Esophagus muscularis mucosa (tissue), 4 donors: ENCODE data around the gene ENKUR. TPM values are rescaled to one million over a fixed set of nuclear protein-coding genes. Genes with fewer than 3 reads are reported as not detected.

Experiments used
- DNase-seq: peaks from one replicate; pipeline ENCODE4 v3.0.0-alpha.2; 2017; ENCODE audit errors: extremely low spot score
- H3K27ac ChIP-seq, 4 donors: fragments of 200-600 bp; sonication (generic); replicated peaks in 1 of 4; 1 replicate in 3 of 4; 2 replicates in 1 of 4; pipeline ENCODE4 v1.5.1; 2016 to 2019; ENCODE audit warnings: mild to moderate bottlenecking in 1 of 4
- H3K27me3 ChIP-seq, 4 donors: fragments of 200-600 bp; sonication (generic); one replicate each; pipeline versions ENCODE4 v1.5.1 to v1.6.0; 2016 to 2019
- H3K36me3 ChIP-seq, 4 donors: fragments of 200-600 bp; sonication (generic); one replicate each; pipeline ENCODE4 v1.5.1; 2016 to 2019
- H3K4me1 ChIP-seq, 4 donors: fragments of 200-600 bp; sonication (generic); one replicate each; pipeline ENCODE4 v1.5.1; 2016 to 2019
- H3K4me3 ChIP-seq, 4 donors: fragments of 200-600 bp; sonication (generic); 1 replicate in 2 of 4; 2 replicates in 2 of 4; pipeline ENCODE4 v1.5.1; 2016 to 2019; ENCODE audit warnings: mild to moderate bottlenecking in 4 of 4, moderate library complexity in 1 of 4
- H3K9me3 ChIP-seq, 4 donors: fragments of 200-600 bp; sonication (generic); 1 replicate in 3 of 4; 2 replicates in 1 of 4; pipeline ENCODE4 v1.5.1; 2016 to 2019
- CTCF ChIP-seq, 3 experiments: fragments of 200-600 bp in 2 of 3; fragments of 450-650 bp in 1 of 3; sonication (generic) in 2 of 3; IDR thresholded peaks; one replicate each; pipeline ENCODE4 v1.5.1; 2017 to 2019; ENCODE audit warnings: antibody characterized with exemption in 3 of 3, mild to moderate bottlenecking in 2 of 3, moderate library complexity in 1 of 3
- EP300 ChIP-seq: sonication (generic); formaldehyde crosslinking; IDR thresholded peaks from one replicate; pipeline ENCODE4 v1.6.1; 2017; ENCODE audit warnings: antibody characterized with exemption
- POLR2A ChIP-seq: fragments of 450-650 bp; IDR thresholded peaks from one replicate; pipeline ENCODE4 v1.6.1; 2017; ENCODE audit warnings: antibody characterized with exemption, moderate library complexity, mild to moderate bottlenecking, low read depth
- POLR2AphosphoS5 ChIP-seq, 2 donors: sonication (generic); formaldehyde crosslinking; IDR thresholded peaks; one replicate each; pipeline ENCODE4 v1.6.1; 2017; ENCODE audit warnings: antibody characterized with exemption in 2 of 2
- WGBS: methylation state at CpG from one replicate; pipeline ENCODE4 v1.1.5; 2018; 5-methylcytosine and 5-hydroxymethylcytosine counted together
- intact Hi-C: fragments of 100-400 bp; cut with DNase I; formaldehyde crosslinking; loops from one replicate; pipeline ENCODE4 v1.15.1; 2023
- total RNA-seq, 4 donors: library from RNA; depleted of rRNA; stranded (reverse); fragments of >200 nt; gene quantifications; one replicate each; pipeline versions ENCODE4 v1.1.0 to v1.2.1, GENCODE V29; 2016

The ENKUR gene
- total RNA-seq, 4 donors from 2014 or later, result 0.17 TPM; not detected in 3

GRCh38 chr10:25061711-25062449, 45.9 kb upstream of the ENKUR start:
- H3K27me3 ChIP-seq, result no peaks in the 10 kb centered on the region
- DNase-seq, result peak; percentile 74
- TF ChIP-seq CTCF (IDR thresholded peaks at IDR 0.05) (no peak), EP300 (no peak), POLR2AphosphoS5 (IDR thresholded peaks at IDR 0.05) (no peak), POLR2A (no peak)
- no peak overlapping the region for H3K4me3 ChIP-seq
- peak overlapping the region in 2 of 4 donors; percentile 5 to 49 for H3K27ac ChIP-seq
- no peaks in the 10 kb centered on the region for H3K9me3 ChIP-seq
- H3K4me1 ChIP-seq, result peaks cover 0 to 3% (median 0%) of the 10 kb centered on the region in 4 donors
- intact Hi-C loops, result no loop called here
- WGBS, result 73% methylated on average over 11 of the region's 11 CpGs
- no peaks in the 10 kb centered on the region for H3K36me3 ChIP-seq

GRCh38 chr10:25061125-25061524, 45.2 kb upstream of the ENKUR start:
- TF ChIP-seq CTCF (IDR thresholded peaks at IDR 0.05) (no peak), EP300 (no peak), POLR2AphosphoS5 (IDR thresholded peaks at IDR 0.05) (no peak), POLR2A (no peak)
- no peaks in the 10 kb centered on the region for H3K9me3 ChIP-seq
- H3K27me3 ChIP-seq, result no peaks in the 10 kb centered on the region
- 93% methylated on average over 7 of the region's 7 CpGs for WGBS
- H3K36me3 ChIP-seq, result no peaks in the 10 kb centered on the region
- H3K27ac ChIP-seq, result no peak overlapping the region
- intact Hi-C loops, result no loop called here
- DNase-seq, result no peak
- H3K4me1 ChIP-seq, result peaks cover 0 to 3% (median 0%) of the 10 kb centered on the region in 4 donors
- no peak overlapping the region for H3K4me3 ChIP-seq

- Histone ChIP-seq H3K27ac (no peak overlapping the region), H3K4me3 (no peak overlapping the region), H3K27me3 (no peaks in the 10 kb centered on the region), H3K9me3 (no peaks in the 10 kb centered on the region), H3K4me1 (peaks cover 0 to 3% (median 0%) of the 10 kb centered on the region in 4 donors), H3K36me3 (no peaks in the 10 kb centered on the region)
- no peak for TF ChIP-seq POLR2A
- TF ChIP-seq POLR2AphosphoS5 (IDR thresholded peaks at IDR 0.05), result no peak
- no peak for TF ChIP-seq CTCF (IDR thresholded peaks at IDR 0.05)
- TF ChIP-seq EP300, result no peak
- intact Hi-C loops, result no loop called here
- no peak for DNase-seq
- 66% methylated on average over 7 of the region's 7 CpGs for WGBS
Observed at GRCh38 chr10:25059990-25060389, 44.0 kb upstream of the ENKUR start.

GRCh38 chr10:25057886-25058285, 41.9 kb upstream of the ENKUR start:
- TF ChIP-seq POLR2AphosphoS5 (IDR thresholded peaks at IDR 0.05), result no peak
- no peak for TF ChIP-seq POLR2A
- TF ChIP-seq CTCF (IDR thresholded peaks at IDR 0.05), result no peak
- TF ChIP-seq EP300, result no peak
- Histone ChIP-seq H3K36me3 (no peaks in the 10 kb centered on the region), H3K4me1 (peaks cover 0 to 3% (median 0%) of the 10 kb centered on the region in 4 donors), H3K9me3 (no peaks in the 10 kb centered on the region), H3K27me3 (no peaks in the 10 kb centered on the region), H3K27ac (no peak overlapping the region), H3K4me3 (no peak overlapping the region)
- intact Hi-C loops, result no loop called here
- no peak for DNase-seq
- WGBS, result 65% methylated on average over 4 of the region's 4 CpGs

GRCh38 chr10:25056726-25057125, 40.8 kb upstream of the ENKUR start:
- Histone ChIP-seq H3K27ac (no peak overlapping the region), H3K27me3 (no peaks in the 10 kb centered on the region), H3K9me3 (no peaks in the 10 kb centered on the region), H3K36me3 (no peaks in the 10 kb centered on the region), H3K4me3 (no peak overlapping the region), H3K4me1 (no peaks in the 10 kb centered on the region)
- DNase-seq, result no peak
- 84% methylated on average over 3 of the region's 3 CpGs for WGBS
- intact Hi-C loops, result no loop called here
- TF ChIP-seq POLR2AphosphoS5 (IDR thresholded peaks at IDR 0.05) (no peak), POLR2A (no peak), CTCF (IDR thresholded peaks at IDR 0.05) (no peak), EP300 (no peak)
